A673 (cell line): ENCODE results near the gene IP6K1.

ENCODE experiments used
- CTCF ChIP-seq: fragments of 300-800, 200-600 bp; sonication (generic); conservative IDR thresholded peaks from 2 replicates; pipeline ENCODE4 v1.5.1; 2017; ENCODE audit warnings: low read depth, mild to moderate bottlenecking, antibody characterized with exemption, low read length, moderate library complexity, mixed read lengths
- EZH2 ChIP-seq: fragments of 200-600 bp; sonication (generic); IDR thresholded peaks from 2 replicates; pipeline ENCODE4 v1.6.1; 2017; ENCODE audit warnings: borderline replicate concordance, low read depth, mild to moderate bottlenecking, mixed read lengths, antibody characterized with exemption, low read length; ENCODE audit not compliant: poor library complexity, severe bottlenecking

GRCh38 chr3:49779358-49780079 lies 6.8 kb downstream of the IP6K1 start:
- TF ChIP-seq CTCF (no peak), EZH2 (no peak)
